ENCODE data around the gene SH3BGR.

Gene SH3BGR

DNA sequence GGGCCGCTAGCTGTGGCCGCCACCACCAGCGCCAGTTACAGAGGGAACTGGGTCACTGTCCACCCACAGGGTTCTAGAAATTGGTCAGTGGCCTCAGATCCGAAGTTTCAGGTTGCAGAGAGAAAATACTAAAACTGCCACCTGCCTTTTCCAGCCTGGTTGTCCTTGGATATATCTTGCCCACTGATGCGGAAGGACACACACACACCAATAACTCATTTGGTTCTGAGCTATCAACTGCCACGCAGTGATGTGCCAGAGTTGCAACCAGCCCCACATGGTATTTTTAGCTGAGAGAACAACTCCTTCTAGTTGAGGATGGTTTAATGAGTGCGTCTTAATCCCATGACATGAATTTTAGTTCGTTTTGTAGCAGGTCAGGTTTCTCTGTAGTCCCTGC lies 68.1 kb downstream of the SH3BGR start:
- Histone ChIP-seq H3K36me3 (no peaks in the 10 kb centered on the region), H3K27me3 (ENCODE audit: insufficient read depth, low read depth, severe bottlenecking) (no peaks in the 10 kb centered on the region), H3K9me3 (ENCODE audit: severe bottlenecking) (peaks cover 2% of the 10 kb centered on the region), H3K4me3 (ENCODE audit: low read depth, low read length) (no peak overlapping the region), H3K27ac (no peak overlapping the region)
- DNase-seq, result no peak
- TF ChIP-seq, protein P1, sequence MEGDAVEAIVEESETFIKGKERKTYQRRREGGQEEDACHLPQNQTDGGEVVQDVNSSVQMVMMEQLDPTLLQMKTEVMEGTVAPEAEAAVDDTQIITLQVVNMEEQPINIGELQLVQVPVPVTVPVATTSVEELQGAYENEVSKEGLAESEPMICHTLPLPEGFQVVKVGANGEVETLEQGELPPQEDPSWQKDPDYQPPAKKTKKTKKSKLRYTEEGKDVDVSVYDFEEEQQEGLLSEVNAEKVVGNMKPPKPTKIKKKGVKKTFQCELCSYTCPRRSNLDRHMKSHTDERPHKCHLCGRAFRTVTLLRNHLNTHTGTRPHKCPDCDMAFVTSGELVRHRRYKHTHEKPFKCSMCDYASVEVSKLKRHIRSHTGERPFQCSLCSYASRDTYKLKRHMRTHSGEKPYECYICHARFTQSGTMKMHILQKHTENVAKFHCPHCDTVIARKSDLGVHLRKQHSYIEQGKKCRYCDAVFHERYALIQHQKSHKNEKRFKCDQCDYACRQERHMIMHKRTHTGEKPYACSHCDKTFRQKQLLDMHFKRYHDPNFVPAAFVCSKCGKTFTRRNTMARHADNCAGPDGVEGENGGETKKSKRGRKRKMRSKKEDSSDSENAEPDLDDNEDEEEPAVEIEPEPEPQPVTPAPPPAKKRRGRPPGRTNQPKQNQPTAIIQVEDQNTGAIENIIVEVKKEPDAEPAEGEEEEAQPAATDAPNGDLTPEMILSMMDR (IDR thresholded peaks at IDR 0.05; ENCODE audit: low read depth, low read length), result no peak

DNA sequence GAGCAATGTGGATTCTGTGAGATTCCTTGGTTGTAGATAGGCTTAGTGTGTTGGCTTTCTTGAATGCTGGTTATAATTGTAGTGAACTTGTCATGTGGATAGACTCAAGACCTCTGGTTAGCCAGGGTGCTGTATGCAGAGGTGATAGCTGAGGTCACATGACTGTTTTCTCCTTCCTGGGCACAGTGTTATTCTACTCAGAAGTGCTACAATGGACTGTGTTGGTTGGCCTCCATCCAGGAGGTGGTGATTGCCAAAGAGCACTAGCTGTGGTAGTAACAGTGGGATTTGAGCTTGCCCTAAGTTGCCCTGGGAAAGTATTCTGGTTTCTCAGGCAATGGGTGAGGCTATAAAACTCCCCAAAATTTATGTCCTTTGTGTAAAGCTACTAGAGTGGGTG lies 71.6 kb downstream of the SH3BGR start:
- H3K4me3 ChIP-seq (ENCODE audit: low read depth, low read length), result no peak overlapping the region
- DNase-seq, result no peak
- H3K27ac ChIP-seq, result no peak overlapping the region
- H3K27me3 ChIP-seq (ENCODE audit: insufficient read depth, low read depth, severe bottlenecking), result no peaks in the 10 kb centered on the region
- H3K36me3 ChIP-seq, result no peaks in the 10 kb centered on the region
- peaks cover 2% of the 10 kb centered on the region for H3K9me3 ChIP-seq (ENCODE audit: severe bottlenecking)
- TF ChIP-seq, protein P1 (IDR thresholded peaks at IDR 0.05; ENCODE audit: low read depth, low read length), result no peak

DNA sequence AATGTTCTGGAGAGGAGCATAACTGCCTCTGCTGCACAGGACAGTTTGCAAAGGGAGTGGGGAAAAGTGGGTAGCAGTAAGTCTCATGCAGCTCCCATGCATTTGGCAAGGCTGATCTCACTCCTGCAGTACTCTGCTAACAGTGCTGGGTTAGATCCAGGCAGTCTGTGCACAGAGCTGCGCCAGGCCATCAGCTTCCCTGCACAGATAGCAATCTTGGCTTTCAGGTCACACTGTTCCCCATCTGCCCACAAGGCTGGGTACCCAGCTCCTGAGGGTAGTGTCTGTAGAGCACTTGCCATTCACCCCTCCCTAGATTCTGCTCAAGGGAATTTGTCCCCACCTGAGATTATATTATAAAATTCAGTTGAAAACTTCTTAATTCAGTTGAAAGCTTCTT lies 72.1 kb downstream of the SH3BGR start:
- Histone ChIP-seq H3K27ac (no peak overlapping the region), H3K36me3 (no peaks in the 10 kb centered on the region), H3K9me3 (ENCODE audit: severe bottlenecking) (peaks cover 2% of the 10 kb centered on the region), H3K27me3 (ENCODE audit: insufficient read depth, low read depth, severe bottlenecking) (no peaks in the 10 kb centered on the region), H3K4me3 (ENCODE audit: low read depth, low read length) (no peak overlapping the region)
- TF ChIP-seq, protein P1 (IDR thresholded peaks at IDR 0.05; ENCODE audit: low read depth, low read length), result no peak
- no peak for DNase-seq

DNA sequence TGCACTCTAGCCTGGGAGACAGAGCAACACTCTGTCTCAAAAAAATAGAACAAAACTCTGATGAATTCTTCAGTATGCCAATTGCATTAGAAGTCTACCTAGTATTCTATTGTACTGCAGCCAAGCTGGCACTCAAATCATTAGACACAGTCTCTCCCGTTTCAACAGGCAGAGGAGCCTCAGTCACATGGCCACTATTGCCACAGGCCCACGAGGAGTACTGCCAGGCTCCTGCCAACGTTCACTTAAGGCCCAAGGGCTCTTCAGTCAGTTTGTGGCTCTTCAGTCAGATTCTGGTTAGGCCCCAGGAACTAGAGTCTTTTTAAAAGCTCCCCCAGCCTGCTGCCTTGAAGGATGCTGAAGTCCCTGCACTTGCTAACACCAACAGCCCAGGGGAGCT lies 73.4 kb downstream of the SH3BGR start:
- H3K4me3 ChIP-seq (ENCODE audit: low read depth, low read length), result no peak overlapping the region
- no peaks in the 10 kb centered on the region for H3K27me3 ChIP-seq (ENCODE audit: insufficient read depth, low read depth, severe bottlenecking)
- H3K27ac ChIP-seq, result no peak overlapping the region
- DNase-seq, result no peak
- no peaks in the 10 kb centered on the region for H3K36me3 ChIP-seq
- peaks cover 2% of the 10 kb centered on the region for H3K9me3 ChIP-seq (ENCODE audit: severe bottlenecking)
- TF ChIP-seq, protein P1 (IDR thresholded peaks at IDR 0.05; ENCODE audit: low read depth, low read length), result no peak

DNA sequence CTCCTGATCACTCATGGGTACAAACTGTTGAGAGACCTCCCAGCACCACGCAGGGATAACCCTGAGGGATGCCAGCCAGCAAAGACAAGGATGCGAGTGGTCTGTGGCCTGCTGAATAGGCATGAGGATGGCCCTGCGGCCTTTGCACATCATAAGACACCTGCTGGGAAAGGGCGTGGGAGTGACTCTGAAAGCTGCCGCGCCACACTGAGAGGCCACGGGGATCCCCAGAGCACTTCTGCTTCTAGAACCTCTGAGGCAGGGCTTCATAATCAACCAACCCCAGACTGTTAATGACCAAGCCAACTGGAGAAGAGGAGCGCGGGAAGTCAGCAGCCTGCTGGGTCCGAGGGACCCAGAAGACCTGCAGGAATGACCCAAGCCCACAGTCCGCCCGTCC lies 73.8 kb downstream of the SH3BGR start:
- no peaks in the 10 kb centered on the region for H3K36me3 ChIP-seq
- TF ChIP-seq, protein P1 (IDR thresholded peaks at IDR 0.05; ENCODE audit: low read depth, low read length), result no peak
- no peak overlapping the region for H3K4me3 ChIP-seq (ENCODE audit: low read depth, low read length)
- H3K9me3 ChIP-seq (ENCODE audit: severe bottlenecking), result peaks cover 2% of the 10 kb centered on the region
- no peak overlapping the region for H3K27ac ChIP-seq
- no peak for DNase-seq
- no peaks in the 10 kb centered on the region for H3K27me3 ChIP-seq (ENCODE audit: insufficient read depth, low read depth, severe bottlenecking)

DNA sequence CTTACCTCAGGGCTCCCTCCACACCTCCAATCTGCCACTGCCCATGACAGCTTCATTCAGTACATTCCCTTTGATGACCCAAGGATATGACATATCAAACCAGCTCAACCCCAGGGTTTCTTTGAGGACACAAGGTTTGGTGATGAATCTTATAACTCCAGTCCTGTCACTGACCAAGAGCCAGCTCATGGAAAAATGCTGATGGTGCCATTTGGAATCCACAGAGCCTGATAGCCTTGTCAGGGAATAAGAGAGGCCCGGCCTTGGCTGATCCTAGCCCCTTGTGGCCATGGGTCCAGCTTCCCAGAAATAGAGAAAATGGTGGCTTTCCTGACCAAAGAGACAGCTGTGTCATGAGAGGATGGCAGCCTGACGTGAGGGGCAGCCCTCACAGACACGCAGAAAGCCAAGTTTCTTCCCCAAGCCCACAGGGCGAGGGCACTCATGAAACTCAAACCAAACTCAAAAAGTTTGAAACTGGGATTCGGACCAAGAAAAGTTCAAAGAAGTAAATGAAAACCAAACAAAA lies 75.4 kb downstream of the SH3BGR start:
- no peak overlapping the region for H3K4me3 ChIP-seq (ENCODE audit: low read depth, low read length)
- H3K36me3 ChIP-seq, result no peaks in the 10 kb centered on the region
- H3K9me3 ChIP-seq (ENCODE audit: severe bottlenecking), result peaks cover 2% of the 10 kb centered on the region
- DNase-seq, result no peak
- no peak overlapping the region for H3K27ac ChIP-seq
- H3K27me3 ChIP-seq (ENCODE audit: insufficient read depth, low read depth, severe bottlenecking), result no peaks in the 10 kb centered on the region
- TF ChIP-seq, protein P1 (IDR thresholded peaks at IDR 0.05; ENCODE audit: low read depth, low read length), result no peak

All from WERI-Rb-1 (cell line).